ENCODE results near the gene KCNK10.

Gene KCNK10

DNA sequence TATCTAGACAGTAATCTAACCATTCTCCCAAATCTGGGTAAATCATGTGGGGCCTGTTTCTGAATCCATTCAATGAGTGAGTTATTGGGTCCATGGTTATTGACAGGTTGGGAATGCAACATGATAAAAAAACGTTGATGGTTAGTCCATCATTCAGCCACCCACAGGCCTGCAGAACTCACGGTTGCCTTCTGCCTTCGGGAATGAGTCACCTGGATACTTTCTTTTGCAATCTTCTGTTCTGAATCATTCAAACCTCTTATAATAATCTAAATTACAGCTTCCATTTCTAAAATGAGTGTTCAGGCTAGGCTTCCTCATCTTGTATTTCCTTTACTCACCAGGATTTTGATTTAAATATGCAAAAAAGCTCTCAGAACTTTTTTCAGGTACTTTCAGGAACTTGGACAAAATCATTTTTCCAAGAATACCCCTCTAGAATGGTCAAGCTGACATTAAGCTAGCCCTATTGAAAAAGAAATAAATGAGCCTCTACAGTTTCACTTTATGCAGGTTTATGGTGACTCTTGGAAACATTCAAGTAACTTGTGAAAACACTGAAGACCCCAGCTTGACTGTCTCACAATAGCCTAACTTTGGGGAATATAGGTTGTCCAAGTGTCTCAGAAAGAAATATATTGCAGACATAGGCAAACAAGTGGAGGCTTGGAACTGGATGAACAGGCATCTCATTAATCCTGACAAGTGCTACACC, 94.4 kb downstream of the KCNK10 start:
- DNase-seq (ENCODE audit: low read depth in 2 of 2): no peak

DNA sequence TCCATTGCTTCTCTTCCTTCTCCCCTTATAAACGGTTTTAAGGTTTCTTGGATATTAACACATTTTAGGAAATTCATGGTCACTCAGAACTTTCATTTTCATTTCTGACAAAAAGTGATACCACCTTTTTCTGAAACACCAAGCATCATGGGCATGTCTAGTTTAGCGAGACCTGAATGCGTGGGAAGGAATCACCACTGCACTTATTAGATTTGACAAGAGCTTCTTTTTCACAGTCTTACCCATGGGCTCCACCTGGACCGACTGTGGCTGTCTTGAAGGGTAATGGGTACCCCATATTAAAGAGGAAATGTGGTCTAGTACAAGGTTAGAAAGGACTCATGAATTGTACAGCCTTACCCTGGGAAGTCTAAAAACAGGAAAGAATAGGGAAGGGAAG, 95.4 kb downstream of the KCNK10 start:
- DNase-seq (ENCODE audit: low read depth in 2 of 2): no peak

- no peak for DNase-seq (ENCODE audit: low read depth in 2 of 2)
Observed at GRCh38 chr14:88225721-88226120, 97.3 kb downstream of the KCNK10 start.

DNA sequence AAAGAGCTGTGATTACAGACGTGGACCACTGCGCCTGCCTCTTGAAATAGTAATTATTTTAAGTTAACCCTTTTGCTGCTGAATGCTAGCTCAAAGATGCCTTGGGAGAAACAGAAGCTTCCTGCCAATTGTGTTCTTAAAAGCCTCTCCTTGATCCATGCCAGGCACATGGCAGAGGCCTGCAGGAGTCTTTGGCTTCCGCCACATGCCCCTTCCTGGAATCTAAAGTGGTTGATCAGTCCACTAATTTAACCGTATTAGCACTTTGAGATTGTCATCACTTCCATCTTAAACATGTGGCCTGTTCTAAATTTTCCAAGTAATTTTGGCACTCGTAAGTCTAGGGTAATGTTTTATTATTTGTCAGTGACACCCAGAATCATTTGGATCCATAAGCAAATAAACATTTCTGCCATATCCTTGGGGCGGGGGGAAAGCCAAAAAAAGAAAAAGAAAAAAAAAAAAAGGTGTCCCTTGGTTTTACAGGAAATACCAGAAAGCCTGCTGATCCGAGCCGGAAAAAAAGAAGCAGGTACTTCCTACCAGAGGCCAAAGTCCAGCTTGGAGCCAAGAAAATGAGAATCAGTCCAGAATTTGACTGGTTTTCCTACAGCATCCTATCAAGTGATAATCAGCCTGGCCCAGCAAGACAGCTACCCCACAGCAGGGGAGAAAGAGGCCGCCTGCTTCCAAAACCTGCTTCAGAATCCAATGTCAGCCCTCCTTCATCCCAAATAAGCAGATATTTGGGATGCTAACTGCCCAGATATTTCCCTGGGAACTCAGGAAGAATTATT, 104.8 kb downstream of the KCNK10 start:
- DNase-seq (ENCODE audit: low read depth in 2 of 2): no peak

GRCh38 chr14:88212691-88213090, 110.4 kb downstream of the KCNK10 start:
- no peak for DNase-seq (ENCODE audit: low read depth in 2 of 2)

DNA sequence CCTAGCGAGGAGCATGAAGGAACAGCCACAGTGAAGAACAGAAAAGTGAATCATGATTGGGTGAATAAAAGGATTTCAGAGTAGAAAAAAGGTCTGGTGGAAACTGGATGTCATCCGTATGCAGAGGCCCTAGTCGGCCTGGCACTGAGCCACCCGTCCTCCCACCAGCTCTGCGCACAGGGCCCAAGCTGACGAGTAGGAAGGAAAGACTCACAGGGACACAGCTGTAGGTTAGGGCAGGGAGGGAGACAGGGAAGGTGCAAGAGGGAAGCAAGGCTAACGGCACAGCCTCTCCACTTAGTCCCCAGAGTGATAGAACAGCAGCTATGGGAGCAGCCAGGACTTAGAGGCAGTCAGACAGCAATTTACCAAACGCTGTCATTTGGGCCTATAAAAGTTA, 112.6 kb downstream of the KCNK10 start:
- DNase-seq (ENCODE audit: low read depth in 2 of 2): no peak

GRCh38 chr14:88209273-88209672, 113.8 kb downstream of the KCNK10 start:
- no peak for DNase-seq (ENCODE audit: low read depth in 2 of 2)

DNA sequence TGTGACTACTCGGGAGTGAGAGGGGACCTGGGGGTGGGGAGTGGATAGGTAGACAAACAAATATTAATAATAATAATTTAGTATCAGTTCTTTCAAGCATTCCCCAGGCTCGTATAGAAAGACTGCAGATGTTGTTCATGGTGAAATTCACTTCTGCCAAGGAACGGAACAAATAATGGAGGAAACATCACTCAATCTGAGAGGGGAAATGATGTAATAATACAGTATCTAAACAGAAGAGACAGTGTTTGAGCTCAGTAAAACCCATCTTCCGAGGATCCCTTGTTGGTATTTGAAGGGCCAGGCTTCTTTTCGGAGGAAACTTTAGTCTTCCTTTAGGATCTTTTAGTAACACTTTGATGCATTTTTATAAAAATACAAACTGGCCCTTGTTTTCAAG, 114.2 kb downstream of the KCNK10 start:
- no peak for DNase-seq (ENCODE audit: low read depth in 2 of 2)

DNA sequence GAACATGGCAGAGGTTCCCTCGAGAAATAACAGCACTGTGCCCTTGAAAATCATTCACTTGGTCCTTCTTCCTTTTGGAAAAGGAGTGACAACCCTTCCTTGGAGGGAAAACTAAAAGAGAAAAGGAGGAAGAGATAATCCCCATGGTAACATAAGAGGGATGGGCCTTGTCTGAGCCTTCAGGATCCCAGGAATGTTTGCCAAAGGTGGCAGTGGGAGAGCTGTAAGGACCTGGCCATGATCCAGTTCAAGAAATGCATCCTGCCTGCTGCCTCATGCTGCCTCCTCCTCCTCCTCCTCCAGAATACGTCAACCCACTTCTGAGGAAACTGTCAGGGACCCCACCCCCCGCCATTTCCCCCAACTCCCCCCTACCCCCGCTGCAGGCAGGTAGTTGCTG, 118.8 kb downstream of the KCNK10 start:
- DNase-seq (ENCODE audit: low read depth in 2 of 2): no peak

DNA sequence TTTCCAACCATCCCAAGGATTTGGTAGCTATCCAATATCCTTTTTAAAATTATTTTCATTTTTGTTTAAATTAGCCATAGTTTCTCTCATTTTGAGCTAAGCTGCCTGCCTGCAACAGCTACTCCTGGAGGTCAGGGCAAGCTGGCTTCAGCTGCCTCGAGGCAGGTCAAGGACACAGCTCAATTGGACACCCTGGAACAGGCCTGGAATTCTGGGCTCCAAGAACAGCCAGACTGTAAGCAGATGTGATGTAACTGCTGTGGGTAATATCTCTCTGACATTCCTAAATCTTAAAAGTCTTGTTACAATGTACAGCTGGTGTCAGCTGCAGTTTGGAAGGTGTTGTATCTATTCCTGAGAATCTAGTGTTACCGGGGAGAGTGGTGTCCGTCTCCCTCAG, 119.8 kb downstream of the KCNK10 start:
- DNase-seq (ENCODE audit: low read depth in 2 of 2): no peak

GRCh38 chr14:88202286-88202685, 120.8 kb downstream of the KCNK10 start:
- no peak for DNase-seq (ENCODE audit: low read depth in 2 of 2)

GRCh38 chr14:88201851-88202250, 121.2 kb downstream of the KCNK10 start:
- DNase-seq (ENCODE audit: low read depth in 2 of 2): no peak

DNA sequence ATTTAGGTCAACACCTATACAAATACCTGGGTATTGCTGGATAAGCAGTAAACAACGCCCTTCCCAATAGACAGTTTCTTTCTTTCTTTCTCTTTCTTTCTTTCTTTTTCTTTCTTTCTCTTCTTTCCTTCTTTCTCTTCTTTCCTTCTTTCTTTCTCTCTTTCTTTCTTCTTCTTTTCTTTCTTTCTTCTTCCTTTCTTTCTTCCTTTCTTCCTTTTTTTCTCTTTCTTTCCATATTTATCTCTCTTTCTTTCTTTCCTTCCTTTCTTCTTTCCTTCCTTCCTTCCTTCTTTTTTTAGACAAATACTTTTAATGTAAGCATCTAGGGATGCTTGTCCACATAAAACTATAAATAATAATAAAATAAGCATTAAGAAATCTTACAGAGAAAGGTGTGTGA, 123.2 kb downstream of the KCNK10 start:
- DNase-seq (ENCODE audit: low read depth in 2 of 2): no peak

GRCh38 chr14:88198446-88198845, 124.6 kb downstream of the KCNK10 start:
- no peak for DNase-seq (ENCODE audit: low read depth in 2 of 2)

DNA sequence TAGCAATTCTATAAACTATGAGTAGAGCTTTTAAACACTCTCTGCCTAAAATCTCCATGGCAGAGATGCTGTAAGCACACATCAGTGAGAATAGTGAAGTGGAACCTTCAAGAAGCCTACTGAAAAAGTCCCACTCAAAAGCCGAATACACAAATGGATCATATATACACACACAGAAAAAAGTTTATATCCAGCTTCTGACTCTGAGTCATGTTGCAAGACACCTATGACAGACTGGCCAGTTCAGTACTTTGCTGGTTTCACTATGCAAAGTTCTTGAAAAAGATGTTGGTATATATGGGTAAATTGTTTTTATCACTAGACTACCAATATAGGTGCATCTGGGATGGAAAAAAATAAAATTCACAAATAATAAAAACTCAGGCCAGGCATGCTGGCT, 126.1 kb downstream of the KCNK10 start:
- DNase-seq (ENCODE audit: low read depth in 2 of 2): no peak

- DNase-seq (ENCODE audit: low read depth in 2 of 2): no peak
Observed at GRCh38 chr14:88196116-88196890, 126.8 kb downstream of the KCNK10 start.

GRCh38 chr14:88195676-88196075, 127.4 kb downstream of the KCNK10 start:
- DNase-seq (ENCODE audit: low read depth in 2 of 2): no peak

GRCh38 chr14:88194531-88194930, 128.5 kb downstream of the KCNK10 start:
- no peak for DNase-seq (ENCODE audit: low read depth in 2 of 2)

DNA sequence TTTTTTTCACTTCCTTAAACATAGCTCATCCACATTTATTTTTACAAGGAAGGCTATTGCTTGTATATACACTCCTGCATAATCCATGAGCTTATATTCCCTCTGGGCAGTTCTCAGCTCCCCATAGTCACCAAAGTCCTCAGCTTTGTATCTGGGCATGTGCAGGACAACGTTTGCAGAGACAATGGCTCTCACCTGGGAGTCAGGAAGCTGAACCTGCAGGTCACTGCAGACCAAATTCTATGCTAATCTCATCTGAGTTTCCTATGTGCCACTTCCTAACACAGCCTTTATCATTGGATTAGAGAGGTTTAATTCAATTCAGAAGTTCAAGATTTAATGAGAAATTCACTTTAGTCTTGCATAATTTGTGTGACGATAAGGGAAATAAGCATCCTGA, 131.5 kb downstream of the KCNK10 start:
- DNase-seq (ENCODE audit: low read depth in 2 of 2): no peak

- peak; percentile 28 to 33 for DNase-seq (ENCODE audit: low read depth in 2 of 2)
Observed at GRCh38 chr14:88189417-88190191, 133.5 kb downstream of the KCNK10 start.

DNA sequence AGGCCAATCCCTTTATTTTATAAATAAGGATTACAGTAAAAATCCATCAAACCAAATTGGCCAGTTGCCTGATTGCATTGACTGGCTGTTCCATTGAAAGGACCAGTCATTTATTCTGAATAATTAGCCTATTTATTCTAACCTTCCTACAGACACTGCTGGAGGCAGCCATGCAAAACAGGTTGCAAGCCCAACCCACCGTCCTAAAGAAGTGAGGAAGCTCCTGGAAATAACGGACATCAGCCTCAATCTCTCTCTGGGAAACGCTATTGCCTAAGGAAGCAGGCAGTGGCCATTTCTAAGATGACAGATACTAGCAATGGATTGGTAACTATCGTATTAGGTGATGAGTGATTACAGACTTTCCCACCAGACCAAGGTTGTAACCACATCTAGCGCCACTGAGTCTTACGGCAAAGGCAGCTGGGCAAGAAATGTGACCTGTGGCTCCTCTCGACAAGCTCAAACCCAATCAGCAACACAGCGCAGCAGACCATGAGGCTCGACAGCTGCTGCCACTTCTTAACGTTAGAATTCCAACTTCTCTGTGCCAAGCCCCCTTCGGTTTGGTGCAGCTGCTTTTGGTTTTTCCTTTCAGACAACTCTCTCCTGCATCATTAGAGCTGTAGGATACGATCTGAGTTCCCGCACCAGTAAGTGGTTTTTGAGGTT, 134.2 kb downstream of the KCNK10 start:
- no peak for DNase-seq (ENCODE audit: low read depth in 2 of 2)
